ENCODE data around the gene SUMF2. TPM values are rescaled to one million over a fixed set of nuclear protein-coding genes. Genes with fewer than 3 reads are reported as not detected.

Gene SUMF2
- total and polyA plus RNA-seq, 2 of the 13 experiments (the other 11 are each of a cell fraction or from before 2014, with no cell fraction given): 48.9 to 54.4 TPM

- TF ChIP-seq SNRNP70 (IDR thresholded peaks at IDR 0.05; ENCODE audit: low read depth, low read length): no peak
- no peak; the same call in 1 of the 2 replicates for TF ChIP-seq HOMEZ (CRISPR knock-in tag; IDR thresholded peaks at IDR 0.05; ENCODE audit: low read depth)
- TF ChIP-seq ZNF253 (CRISPR knock-in tag; IDR thresholded peaks at IDR 0.05; ENCODE audit: borderline replicate concordance): no peak
- peak; percentile 56 for TF ChIP-seq MLXIP (CRISPR knock-in tag; IDR thresholded peaks at IDR 0.05; ENCODE audit: borderline replicate concordance)
- TF ChIP-seq KDM2A (CRISPR knock-in tag; IDR thresholded peaks at IDR 0.05; ENCODE audit: borderline replicate concordance, low read depth): no peak
- no peak for TF ChIP-seq JUN (CRISPR knock-in tag; IDR thresholded peaks at IDR 0.05)
- no peak for TF ChIP-seq HNF1A (IDR thresholded peaks at IDR 0.05; ENCODE audit: low read depth)
- no peak for TF ChIP-seq HNF1A (CRISPR knock-in tag; IDR thresholded peaks at IDR 0.05; ENCODE audit: borderline replicate concordance)
- no peak for TF ChIP-seq CC2D1A (CRISPR knock-in tag; IDR thresholded peaks at IDR 0.05)
- TF ChIP-seq ARID4A (CRISPR knock-in tag; IDR thresholded peaks at IDR 0.05; ENCODE audit: borderline replicate concordance): peak; percentile 40; the same call in 1 of the 2 replicates
- no peak for TF ChIP-seq SP2 (CRISPR knock-in tag; IDR thresholded peaks at IDR 0.05)
- TF ChIP-seq E2F5 (CRISPR knock-in tag; conservative IDR thresholded peaks at IDR 0.05): no peak
- TF ChIP-seq ARNT (IDR thresholded peaks at IDR 0.05): no peak
Measured at GRCh38 chr7:56028942-56029630, 35.0 kb upstream of the SUMF2 start (continued).

Data from HepG2 (cell line).